ENCODE data around the gene GRIA3.

DNA sequence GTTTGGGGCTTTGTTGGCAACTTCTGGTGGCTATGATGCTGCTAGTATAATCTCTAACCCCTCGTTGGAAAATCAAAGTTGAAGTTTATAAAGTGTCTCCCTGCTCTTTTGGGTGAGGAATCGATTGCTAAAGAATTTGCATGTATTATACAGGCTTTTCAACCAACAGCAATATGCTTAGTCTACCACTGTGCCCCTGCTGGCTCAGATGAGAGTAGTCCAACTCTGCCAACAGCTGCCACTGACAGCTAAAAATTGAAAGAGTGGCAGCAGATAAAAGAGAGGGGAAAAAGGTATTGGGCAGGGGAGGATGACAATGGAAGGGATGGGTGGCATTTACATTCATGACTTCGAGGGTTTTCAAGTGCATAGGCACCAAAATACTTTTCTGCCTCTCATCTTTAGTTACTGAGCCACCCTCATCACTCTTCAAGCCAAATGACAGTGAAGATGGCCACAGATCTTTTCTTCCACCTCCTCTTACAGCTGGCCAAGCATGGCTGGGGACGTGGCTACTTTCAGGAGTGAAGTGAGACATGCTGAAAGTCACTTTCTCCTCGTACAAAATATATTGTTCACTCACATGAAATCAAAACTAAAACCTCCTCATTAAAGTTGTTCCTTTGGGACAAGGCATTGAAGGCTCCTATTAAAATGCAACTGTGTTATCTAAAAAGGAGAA is 2.7 kb upstream of the GRIA3 start:
- TF ChIP-seq, protein P1, sequence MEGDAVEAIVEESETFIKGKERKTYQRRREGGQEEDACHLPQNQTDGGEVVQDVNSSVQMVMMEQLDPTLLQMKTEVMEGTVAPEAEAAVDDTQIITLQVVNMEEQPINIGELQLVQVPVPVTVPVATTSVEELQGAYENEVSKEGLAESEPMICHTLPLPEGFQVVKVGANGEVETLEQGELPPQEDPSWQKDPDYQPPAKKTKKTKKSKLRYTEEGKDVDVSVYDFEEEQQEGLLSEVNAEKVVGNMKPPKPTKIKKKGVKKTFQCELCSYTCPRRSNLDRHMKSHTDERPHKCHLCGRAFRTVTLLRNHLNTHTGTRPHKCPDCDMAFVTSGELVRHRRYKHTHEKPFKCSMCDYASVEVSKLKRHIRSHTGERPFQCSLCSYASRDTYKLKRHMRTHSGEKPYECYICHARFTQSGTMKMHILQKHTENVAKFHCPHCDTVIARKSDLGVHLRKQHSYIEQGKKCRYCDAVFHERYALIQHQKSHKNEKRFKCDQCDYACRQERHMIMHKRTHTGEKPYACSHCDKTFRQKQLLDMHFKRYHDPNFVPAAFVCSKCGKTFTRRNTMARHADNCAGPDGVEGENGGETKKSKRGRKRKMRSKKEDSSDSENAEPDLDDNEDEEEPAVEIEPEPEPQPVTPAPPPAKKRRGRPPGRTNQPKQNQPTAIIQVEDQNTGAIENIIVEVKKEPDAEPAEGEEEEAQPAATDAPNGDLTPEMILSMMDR (IDR thresholded peaks at IDR 0.05; ENCODE audit: borderline replicate concordance, extremely low read depth, low read length, poor library complexity, severe bottlenecking), result no peak
- no peak for TF ChIP-seq EZH2 (IDR thresholded peaks at IDR 0.05; ENCODE audit: borderline replicate concordance, low read depth, low read length, severe bottlenecking)

All from DND-41 (cell line).